HG03575 (cell line): ENCODE results near the gene MGAT5B.
"Not testable (repeated sequence)": the region's sequence is repeated elsewhere in the genome, so short reads cannot be mapped to it uniquely, and the experiment has no call there.

Source experiments
- ATAC-seq: cut with Tn5 transposase; IDR thresholded peaks from one replicate; pipeline ENCODE4 v1.9.1; 2021; ENCODE audit not compliant: unreplicated experiment, insufficient number of reproducible peaks, low FRiP score; ENCODE audit errors: extremely low read depth

The MGAT5B gene, protein sequence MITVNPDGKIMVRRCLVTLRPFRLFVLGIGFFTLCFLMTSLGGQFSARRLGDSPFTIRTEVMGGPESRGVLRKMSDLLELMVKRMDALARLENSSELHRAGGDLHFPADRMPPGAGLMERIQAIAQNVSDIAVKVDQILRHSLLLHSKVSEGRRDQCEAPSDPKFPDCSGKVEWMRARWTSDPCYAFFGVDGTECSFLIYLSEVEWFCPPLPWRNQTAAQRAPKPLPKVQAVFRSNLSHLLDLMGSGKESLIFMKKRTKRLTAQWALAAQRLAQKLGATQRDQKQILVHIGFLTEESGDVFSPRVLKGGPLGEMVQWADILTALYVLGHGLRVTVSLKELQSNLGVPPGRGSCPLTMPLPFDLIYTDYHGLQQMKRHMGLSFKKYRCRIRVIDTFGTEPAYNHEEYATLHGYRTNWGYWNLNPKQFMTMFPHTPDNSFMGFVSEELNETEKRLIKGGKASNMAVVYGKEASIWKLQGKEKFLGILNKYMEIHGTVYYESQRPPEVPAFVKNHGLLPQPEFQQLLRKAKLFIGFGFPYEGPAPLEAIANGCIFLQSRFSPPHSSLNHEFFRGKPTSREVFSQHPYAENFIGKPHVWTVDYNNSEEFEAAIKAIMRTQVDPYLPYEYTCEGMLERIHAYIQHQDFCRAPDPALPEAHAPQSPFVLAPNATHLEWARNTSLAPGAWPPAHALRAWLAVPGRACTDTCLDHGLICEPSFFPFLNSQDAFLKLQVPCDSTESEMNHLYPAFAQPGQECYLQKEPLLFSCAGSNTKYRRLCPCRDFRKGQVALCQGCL

DNA sequence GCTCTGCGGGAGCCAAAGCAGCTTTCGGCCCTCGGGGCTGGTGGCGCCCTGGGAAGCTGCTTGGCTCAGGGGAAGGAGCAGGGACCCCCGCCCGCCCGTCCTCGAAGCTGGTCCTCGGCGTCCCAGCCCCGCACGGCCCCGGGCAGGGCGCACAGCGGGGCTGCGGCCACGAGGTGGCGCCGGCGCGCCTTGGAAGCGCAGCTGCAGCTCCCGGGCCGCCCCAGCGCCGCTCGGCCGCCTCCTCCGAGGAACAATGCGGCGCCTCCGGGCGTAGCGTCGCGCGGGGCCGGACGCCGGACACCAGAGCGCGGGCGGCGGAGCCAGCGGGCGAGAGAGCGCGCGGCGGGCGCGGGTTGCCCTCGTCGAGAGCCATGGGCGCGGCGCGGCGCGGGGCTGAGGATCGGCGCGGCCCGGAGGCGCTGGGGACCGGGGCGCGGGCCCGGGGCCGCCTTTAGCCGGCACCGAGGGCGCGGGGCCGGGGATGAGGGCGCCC, at the start of gene MGAT5B:
TSS of gene MGAT5B (plus strand) at position 229 of the 493 bp plus-strand sequence. CDS start 626 bp downstream, outside the sequence.
- ATAC-seq = no peak

DNA sequence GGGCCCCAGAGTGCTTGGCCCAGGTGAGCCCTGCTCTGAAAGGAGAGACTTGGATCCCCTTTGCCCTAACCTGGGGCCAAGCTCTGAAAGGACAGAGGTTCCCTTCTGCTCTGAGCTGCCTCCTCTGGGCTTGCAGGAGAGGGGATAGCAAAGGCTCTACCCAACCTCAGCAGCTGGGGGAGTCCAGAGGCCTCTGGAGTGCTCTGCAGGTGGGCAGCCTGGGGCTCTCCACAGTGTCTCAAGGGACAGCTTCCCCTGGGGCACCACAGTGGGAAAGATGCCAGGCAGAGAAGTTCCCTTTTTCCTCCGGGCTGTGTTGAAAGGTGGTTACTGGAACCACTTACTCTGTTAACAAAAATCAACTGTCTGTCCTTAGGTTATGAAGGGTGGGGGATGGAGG, 48.2 kb upstream of the MGAT5B start:
- no peak for ATAC-seq

DNA sequence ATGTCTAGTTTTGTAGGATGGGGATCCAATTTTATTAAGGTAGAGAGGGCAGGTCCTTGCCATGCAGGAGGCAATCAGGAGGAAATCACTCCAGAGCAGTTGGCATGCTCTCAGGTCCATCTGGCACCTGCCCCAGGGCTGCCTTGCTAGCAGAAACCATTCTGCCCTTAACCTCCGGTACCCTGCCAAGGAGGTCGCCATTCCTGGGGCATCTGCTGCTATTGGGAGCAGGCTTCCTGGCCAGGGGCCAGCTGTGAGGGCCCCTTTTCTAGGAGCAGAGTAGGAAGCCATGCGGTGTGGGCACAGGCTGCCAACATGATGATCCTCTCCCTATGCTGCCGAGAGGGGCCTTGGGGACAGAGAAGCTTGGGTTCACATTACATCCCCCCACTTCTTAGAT, 47.6 kb upstream of the MGAT5B start:
- ATAC-seq = no peak

DNA sequence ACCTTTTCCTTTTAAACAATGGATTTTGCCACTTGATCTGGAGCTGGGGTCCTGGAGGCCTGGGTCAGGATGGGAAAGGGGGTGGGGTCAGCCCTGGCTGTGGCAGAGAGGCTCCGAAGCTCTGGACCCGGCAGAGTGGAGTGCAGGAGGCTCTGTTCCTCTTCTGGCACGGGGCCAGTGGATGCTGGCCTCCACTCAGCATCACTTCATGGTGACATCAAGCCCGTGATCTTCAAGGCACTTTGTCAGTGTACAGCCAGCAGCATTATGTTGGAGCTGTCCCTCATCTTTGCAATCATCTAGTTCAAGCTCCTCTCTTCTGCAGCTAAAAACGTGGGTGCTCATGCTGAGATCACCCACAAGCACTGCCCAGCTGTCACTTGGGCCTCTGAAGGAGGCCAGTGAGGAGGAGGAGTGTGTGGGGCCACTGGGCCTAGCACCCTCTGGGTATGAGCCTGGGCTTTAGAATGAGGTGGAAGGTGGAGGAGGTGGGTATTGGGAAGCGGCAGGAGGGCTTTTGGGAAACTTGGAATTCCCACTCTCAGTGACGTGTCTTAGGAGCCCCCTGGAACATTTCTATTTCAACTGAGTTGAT, 45.9 kb upstream of the MGAT5B start:
- ATAC-seq = no peak

DNA sequence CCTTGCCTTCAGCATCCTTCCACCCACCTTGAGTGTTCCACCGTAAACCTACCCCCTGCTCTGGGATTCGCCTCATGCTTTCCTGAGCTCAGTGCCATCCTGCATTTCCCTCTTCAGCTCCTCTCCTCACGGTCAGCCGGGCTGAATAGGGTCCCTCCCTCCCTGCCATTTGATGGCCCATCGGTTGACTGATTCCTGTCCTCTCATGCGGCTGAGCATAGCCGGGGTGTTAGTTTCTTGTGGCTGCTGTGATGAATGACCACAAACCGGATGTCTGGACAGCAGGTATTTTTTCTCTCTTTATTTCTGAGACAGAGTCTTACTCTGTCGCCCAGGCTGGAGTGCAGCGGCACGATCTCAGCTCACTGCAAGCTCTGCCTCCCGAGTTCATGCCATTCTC, 44.1 kb upstream of the MGAT5B start:
- no peak for ATAC-seq

DNA sequence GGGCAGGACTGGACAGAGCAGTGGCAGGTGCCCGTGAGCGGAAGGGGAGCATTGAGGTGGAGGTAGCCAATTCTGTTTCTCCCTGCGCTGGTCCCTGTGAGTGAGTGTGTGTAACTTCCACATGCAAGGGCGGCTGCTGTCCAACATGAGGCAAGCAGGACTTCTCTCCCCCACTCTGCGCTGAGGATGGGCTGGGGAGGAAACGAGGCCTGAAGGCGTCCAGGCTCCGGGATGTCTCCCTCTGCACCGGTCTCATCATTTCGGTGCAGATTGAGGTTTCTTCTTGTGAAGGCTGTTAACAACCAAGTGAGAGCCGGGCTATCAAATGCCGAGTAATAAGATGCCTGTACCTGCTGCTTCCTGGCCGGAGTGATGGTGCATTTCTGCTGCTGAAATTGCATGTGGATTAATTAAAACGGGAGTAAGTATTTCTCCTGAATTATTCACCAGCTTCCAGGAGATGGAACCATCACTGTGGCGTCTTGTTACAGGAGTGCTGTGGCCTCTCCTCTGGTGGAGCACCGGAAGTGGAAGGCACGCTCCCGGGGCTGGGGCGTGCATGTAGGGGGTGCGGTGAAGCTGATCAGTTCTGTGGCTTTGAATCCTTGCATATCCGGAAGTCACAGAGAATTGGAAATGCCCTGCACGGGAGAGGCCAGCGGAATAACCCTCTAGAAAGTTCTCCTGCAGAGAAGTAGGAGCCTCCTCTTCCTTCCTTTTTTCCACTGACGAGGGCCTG, 41.7 kb upstream of the MGAT5B start:
- ATAC-seq = no peak

DNA sequence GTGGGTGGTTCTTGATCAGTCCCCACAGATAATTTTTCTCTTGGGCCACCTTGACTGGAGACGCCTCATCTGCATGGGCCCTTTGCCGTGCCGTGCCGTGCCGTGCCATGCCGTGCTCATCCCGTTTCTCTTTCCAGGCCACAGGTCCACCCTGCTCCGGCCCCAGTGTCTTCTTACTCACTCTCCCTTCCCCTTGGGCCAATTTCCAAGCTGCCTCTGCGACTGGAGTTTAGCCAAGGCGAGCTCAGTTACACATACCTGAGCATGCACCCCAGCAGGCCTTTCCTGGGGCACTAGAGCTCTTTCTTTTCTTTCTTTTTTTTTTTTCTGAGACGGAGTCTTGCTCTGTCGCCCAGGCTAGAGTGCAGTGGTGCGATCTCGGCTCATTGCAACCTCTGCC, 40.5 kb upstream of the MGAT5B start:
- ATAC-seq = no peak

DNA sequence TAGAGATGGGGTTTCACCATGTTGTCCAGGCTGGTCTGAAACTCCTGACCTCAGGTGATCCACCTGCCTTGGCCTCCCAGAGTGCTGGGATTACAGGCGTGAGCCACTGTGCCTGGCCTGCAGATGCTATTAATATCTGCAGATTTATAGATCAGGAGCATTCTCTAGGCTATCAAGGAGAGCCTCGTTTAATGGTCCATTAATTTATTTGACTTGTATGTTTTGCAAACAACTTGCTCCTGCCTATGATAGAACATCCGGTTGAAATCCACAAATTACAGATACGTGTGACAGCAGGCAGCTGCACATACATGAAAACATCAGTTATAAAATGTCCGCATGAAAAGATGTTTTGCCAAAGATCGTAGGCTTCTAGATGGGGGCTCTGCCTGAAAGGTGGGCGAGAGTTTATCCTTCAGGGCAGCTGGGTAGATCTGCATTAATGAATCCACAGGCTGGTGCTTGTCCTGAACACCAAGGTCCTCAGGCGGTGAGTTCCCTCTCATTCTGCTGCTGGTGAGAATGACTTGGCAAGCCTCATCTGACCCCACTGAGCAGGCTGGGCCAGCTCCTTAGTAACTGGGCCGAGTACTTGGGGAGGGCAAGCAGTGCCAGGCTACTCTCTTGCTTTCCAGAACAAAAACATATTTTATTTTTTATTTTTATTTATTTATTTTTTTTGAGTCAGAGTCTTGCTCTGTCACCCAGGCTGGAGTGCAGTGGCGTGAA, 37.1 kb upstream of the MGAT5B start:
- no peak for ATAC-seq

DNA sequence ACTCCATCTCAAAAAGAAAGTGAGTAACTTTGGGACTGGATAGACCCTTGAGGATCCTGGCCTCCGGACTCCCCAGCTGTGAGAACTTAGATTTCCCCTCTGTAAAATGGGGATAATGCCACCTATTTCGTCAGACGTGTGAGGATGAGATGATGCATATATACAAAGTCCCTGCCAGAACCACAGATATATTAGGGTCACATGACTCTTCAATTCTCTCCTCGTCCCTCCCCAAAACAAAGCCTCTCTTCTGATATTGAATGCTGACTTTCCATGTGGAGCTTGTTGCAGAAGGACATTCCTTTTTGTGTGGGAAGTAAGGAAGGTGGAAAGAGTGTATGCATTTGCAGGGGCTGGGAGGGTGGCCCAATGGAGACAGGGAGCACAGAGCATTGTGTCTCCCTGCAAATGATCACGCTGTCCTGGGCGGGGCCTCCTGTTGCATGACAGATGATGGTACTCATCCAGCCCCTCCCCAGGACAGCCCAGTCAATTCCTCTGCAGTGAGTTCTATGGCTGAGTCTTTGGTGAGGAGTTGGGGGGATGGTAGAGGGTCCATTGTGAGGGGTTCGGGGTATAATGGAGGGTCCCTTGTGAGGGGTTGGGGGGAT, 35.1 kb upstream of the MGAT5B start:
- ATAC-seq = no peak

DNA sequence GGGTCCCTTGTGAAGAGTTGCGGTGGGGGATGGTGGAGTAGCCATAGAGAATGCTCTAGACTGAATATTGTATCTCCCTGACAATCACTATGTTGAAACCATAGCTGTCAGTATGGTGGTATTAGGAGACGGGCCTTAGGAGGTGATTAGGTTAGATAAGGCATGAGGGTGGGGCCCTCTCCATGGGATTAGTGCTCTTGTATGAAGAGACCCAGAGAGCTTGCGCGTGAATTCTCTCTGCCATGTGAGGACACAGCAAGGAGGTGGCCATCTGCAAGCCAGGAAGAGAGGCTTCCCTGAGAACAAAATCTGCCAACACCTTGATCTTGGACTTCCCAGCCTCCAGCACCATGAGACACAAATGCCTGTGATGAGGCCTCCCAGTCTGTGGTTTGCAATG, 34.5 kb upstream of the MGAT5B start:
- no peak for ATAC-seq

- ATAC-seq = no peak
Measured at GRCh38 chr17:76834870-76835269, 33.3 kb upstream of the MGAT5B start.

DNA sequence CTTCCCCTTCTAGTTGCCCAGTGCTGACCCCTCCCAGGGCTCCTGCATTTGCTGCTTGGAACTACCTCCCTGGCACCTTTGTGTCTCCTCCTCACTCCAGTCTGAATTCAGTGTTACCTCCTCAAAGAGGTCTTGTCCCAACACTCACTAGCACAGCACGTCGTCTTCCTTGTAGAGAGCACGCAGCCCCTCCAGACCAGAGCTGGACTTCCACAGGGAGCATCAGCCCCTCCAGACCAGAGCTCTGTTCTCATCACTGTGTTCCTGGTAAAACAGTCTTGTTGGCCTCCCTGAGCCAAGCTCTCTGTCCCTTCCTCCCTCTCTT, 27.8 kb upstream of the MGAT5B start:
- ATAC-seq = no peak

DNA sequence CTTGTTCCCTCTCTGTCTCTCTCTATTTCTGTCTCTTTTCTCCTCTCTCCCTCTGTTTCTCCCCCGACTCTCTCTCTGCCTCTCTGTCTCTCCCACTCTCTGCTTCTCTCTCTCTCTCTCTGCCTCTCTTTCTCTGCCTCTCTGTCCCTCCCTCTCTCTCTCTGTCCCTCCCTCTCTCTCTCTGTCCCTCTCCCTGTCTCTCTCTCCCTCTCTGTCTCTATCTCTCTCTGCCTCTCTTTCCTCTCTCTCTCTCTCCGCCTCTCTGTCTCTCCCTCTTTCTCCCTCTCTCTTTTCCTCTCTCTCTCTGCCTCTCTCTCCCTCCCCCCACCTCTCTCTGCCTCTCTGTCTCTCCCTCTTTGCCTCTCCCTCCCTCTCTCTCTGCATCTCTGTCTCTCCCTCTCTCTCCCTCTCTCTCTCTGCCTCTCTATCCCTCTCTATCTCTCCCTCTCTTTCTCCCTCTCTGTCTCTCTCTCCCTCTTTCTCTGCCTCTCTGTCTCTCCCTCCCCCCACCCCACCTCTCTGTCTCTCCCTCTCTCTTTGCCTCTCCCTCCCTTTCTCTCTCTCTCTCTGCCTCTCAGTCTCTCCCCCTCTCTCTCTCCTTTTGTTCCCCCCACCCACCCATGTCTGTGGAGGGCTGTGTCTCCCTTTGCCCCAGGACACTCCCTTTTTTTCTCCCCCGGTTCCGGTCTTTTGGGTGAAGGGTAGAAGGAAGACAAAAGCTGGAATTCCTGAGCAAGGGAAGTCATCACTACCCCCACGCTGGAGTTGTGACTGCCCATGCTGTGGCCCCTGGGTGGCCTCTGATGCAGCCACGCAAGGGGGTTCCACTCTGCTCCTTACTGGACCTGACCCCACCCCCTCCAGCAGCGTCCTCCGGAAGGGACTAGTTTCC, 27.1 kb upstream of the MGAT5B start:
- no peak for ATAC-seq

DNA sequence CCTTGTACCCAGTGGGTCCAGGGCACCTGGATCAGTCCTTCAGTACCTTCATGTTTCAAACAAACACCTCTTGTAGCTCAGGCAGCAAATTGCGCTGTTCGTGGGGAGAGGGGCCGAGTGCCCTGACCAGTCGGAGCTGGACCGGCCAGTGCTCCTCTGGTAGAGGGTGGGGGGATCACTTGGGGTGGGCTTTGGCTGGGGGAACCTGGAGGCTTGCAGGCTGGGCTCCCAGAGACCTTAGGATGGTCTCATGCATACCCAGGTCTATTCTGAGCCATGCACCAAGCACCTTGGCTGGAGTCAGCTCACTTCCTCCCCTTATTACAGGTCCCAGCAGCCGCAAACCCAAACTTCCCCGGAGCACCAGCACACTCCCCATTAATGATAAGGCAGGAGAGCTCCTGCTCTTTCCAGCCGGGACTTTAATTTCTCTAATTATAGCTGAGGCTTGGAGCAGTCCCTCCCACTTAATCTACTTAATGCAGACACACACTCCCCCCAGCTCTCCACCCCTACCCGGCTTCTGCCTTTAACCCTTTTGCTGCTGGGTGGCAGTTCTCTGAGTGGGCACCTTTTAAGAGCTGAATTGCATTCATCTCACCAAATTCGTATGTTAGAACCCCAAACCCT, 26.3 kb upstream of the MGAT5B start:
- ATAC-seq = no peak

- ATAC-seq = not testable (repeated sequence)
Measured at GRCh38 chr17:76843068-76843467, 25.1 kb upstream of the MGAT5B start.

DNA sequence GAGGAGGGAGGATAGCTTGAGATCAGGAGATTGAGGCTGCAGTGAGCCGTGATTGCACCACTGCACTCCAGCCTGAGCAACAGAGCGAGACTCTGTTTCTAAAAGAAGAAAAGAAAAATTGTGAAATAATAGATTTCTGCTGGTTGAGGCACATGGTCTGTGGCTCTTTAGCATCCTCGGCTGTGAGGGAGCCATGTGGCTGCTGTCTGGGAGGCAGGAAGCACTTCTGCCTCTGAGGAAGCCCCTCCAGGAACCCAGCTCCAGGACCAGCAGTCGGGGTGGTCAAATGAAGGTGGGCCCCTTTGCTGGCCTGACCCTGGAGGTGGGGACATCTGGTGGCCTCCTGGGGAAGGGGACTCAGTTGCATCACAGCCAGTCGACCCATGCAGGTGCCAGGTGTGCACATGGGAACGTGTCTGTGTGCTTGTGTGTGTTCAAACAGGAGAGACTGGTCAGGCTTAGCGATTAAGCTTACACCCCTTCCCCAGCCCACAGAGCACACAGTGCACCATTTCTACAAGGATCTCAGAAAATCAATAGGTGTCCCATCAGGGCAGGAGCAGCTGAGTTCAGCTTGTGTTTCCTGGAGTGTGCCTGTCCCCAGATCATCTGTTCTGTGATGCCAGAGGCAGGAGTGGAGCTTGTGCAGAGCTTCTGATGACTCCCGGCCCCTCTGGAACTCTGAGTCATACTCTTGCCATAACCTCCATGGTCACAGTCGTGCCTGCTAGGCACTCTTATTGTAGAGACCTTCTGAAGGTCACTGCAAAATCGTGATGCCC, 24.3 kb upstream of the MGAT5B start:
- no peak for ATAC-seq
